Omental fat pad (tissue), 4 donors: ENCODE results near the gene SRSF3. TPM values are rescaled to one million over a fixed set of nuclear protein-coding genes. Genes with fewer than 3 reads are reported as not detected.
"Not testable (repeated sequence)": the region's sequence is repeated elsewhere in the genome, so short reads cannot be mapped to it uniquely, and the experiment has no call there.

Source experiments
- ATAC-seq: fragments of 150-250 bp; one replicate; pipeline ENCODE4 v1.9.1; 2016; ENCODE audit warnings: mild to moderate bottlenecking, moderate library complexity; ENCODE audit not compliant: low FRiP score
- DNase-seq: peaks from one replicate; pipeline ENCODE4 v3.0.0-alpha.2; 2019; ENCODE audit warnings: low spot score
- CTCF ChIP-seq, 3 donors: fragments of 450-650 bp; IDR thresholded peaks; one replicate each; pipeline ENCODE4 v1.5.1; 2016 to 2017; ENCODE audit warnings: antibody characterized with exemption in 3 of 3, mild to moderate bottlenecking in 3 of 3, moderate library complexity in 2 of 3
- total RNA-seq, 4 donors: library from RNA; depleted of rRNA; stranded (reverse); fragments of >200 nt; gene quantifications; one replicate each; pipeline ENCODE4 v1.1.0, GENCODE V29; 2016

The SRSF3 gene
- total RNA-seq, 4 donors from 2014 or later = 162 to 260 (median 189) TPM

DNA sequence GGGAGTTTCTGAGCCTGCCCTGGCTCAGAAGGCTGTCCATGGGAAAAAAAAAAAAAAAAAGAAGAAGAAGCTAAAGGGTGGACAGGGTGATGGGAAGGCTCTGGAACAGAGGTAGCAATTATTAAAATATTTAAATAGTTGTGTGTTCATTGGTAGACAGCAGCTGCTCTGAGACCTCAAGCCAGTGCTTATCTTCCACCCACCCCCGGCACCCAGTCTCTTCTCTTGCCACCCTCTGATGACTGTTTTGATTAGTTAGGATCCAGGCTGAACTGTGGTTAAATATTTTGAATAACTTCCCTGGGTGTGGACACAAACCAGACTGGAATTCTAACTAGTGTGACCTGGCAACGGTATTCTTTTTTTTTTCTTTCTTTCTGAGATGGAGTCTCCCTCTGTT is 16.9 kb upstream of the SRSF3 start:
- DNase-seq (no peak), ATAC-seq (peak; percentile 52)
- TF ChIP-seq CTCF (IDR thresholded peaks at IDR 0.05) = no peak

DNA sequence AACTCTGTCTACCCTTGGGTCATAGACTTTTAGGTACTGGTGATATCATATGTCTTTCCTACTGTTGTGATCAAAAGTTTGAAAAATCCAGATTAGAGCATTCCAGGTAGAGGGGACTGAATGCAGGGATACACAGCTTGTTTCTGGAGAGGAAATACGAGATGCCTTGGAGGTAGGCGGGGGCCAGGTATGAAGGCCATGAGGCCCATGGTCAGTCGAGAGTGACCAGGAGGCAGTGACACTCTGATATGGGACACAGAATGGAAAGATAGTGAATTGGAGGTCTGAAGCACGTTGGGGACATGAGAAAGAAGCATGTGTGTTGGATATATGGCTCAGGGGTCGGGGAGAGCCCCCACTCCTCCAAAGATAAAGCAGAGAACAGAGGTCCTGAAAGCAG is 16.1 kb upstream of the SRSF3 start:
- no peak for ATAC-seq
- DNase-seq = no peak
- TF ChIP-seq CTCF (IDR thresholded peaks at IDR 0.05) = no peak

GRCh38 chr6:36578431-36578830 is 15.7 kb upstream of the SRSF3 start:
- DNase-seq (no peak), ATAC-seq (no peak)
- TF ChIP-seq CTCF (IDR thresholded peaks at IDR 0.05) = no peak

DNA sequence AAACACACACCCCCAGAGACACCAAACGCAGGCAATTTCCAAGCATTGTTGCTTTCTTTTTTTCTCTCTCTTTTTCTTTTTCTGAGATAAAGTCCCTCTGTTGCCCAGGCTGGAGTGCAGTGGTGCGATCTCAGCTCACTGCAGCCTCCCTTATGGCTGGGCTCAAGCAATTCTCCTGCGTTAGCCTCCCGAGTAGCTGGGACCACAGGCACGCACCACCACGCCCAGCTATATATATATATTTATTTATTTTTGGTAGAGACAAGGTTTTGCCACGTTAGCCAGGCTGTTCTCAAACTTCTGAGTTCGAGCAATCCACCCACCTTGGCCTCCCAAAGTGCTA is 14.0 kb upstream of the SRSF3 start:
- no peak for TF ChIP-seq CTCF (IDR thresholded peaks at IDR 0.05)
- DNase-seq (no peak), ATAC-seq (no peak)

DNA sequence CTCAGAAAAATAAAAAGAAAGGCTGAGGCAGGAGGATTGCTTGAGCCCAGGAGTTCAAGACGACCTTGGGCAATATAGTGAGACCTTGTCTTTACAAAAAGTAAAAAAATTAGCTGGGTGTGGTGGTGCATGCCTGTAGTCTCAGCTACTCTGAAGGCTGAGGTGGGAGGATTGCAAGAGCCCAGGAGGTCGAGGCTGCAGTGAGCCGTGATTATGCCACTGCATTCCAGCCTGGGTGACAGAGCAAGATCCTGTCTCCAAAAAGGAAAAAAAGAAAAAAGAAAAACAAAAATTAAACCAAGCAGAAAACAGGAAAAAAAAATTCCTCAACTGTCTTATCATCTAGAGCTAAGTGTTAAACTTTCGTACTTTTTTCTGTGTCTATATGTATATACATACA is 12.4 kb upstream of the SRSF3 start:
- DNase-seq (no peak), ATAC-seq (no peak)

DNA sequence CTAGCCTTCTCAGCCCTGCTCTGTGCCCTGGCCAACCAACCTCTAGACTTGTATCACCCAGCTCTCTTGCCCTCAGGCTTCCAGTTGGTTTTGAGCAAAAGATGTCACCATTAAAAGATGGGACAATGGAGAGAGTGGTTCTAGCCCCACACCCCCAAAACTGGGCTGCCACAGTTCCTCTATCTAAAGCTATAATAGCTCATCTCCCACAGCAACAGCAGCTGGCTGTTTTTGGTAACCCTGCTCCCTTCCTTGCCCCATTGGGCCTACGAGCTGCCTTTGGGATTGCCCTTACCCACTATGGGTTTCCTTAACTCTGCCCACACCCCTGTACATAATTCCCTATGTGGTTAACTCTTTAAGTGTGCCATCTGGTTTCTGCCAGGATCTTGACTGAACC is 7.6 kb upstream of the SRSF3 start:
- no peak for TF ChIP-seq CTCF (IDR thresholded peaks at IDR 0.05)
- DNase-seq = no peak
- ATAC-seq = no peak

More for the DNA sequence above, 12.4 kb upstream of the SRSF3 start:
- no peak for TF ChIP-seq CTCF (IDR thresholded peaks at IDR 0.05)

- ATAC-seq, DNase-seq: not testable (repeated sequence)
Measured at GRCh38 chr6:36589025-36589400, 5.1 kb upstream of the SRSF3 start.

- TF ChIP-seq CTCF (IDR thresholded peaks at IDR 0.05) = no peak
- ATAC-seq (peak; percentile 81), DNase-seq (no peak)
Measured at GRCh38 chr6:36590237-36590636, 3.9 kb upstream of the SRSF3 start.
